ENCODE data around the gene AUTS2. TPM values are rescaled to one million over a fixed set of nuclear protein-coding genes. Genes with fewer than 3 reads are reported as not detected.

AUTS2 gene
- polyA plus RNA-seq, 1 donor (not counting 4 experiments of a cell fraction or from before 2014, with no cell fraction given) = 4.7 TPM

GRCh38 chr7:69619635-69620034 is 21.4 kb downstream of the AUTS2 start:
- no peak for TF ChIP-seq CTCF (optimal IDR thresholded peaks at IDR 0.05 in 1 of 3, IDR thresholded peaks at IDR 0.05 in 1 of 3, conservative IDR thresholded peaks at IDR 0.05 in 1 of 3; ENCODE audit: extremely low read depth in 1 of 3, insufficient read depth in 2 of 3, low read length in 3 of 3)
- no peak for TF ChIP-seq EZH2 (IDR thresholded peaks at IDR 0.05; ENCODE audit: low read length)
- Histone ChIP-seq H3K27ac (ENCODE audit: control insufficient read depth, insufficient read depth, low read length) (no peak overlapping the region), H3K4me3 (ENCODE audit: control insufficient read depth in 2 of 3, extremely low read depth in 1 of 3, insufficient read depth in 2 of 3, low read depth in 1 of 3, low read length in 3 of 3) (no peak overlapping the region), H3K9ac (ENCODE audit: control insufficient read depth, extremely low read depth, insufficient read depth, low read length) (no peak overlapping the region), H3K4me2 (ENCODE audit: control insufficient read depth, extremely low read depth, insufficient read depth, low read depth, low read length) (no peak overlapping the region), H3K9me3 (ENCODE audit: control insufficient read depth, low read depth, low read length) (no peaks in the 10 kb centered on the region), H2AFZ (ENCODE audit: control insufficient read depth, low read length) (no peak overlapping the region), H4K20me1 (ENCODE audit: control insufficient read depth, extremely low read depth, insufficient read depth, low read length) (no peaks in the 10 kb centered on the region), H3K4me1 (ENCODE audit: control insufficient read depth, extremely low read depth, insufficient read depth, low read length) (no peaks in the 10 kb centered on the region), H3K79me2 (ENCODE audit: control insufficient read depth, insufficient read depth, low read length) (no peaks in the 10 kb centered on the region), H3K27me3 (ENCODE audit: control insufficient read depth, extremely low read depth, insufficient read depth, low read length) (no peaks in the 10 kb centered on the region), H3K36me3 (ENCODE audit: control insufficient read depth in 2 of 2, extremely low read depth in 1 of 2, insufficient read depth in 2 of 2, low read length in 2 of 2) (no peaks in the 10 kb centered on the region), H3K9me1 (ENCODE audit: control insufficient read depth, extremely low read depth, insufficient read depth, low read length) (no peaks in the 10 kb centered on the region)
- no peak for FAIRE-seq
- DNase-seq (ENCODE audit: low read depth, low spot score) = no peak
- dilution Hi-C loops (cut with MboI; ENCODE audit: extremely low pct_ligation_motif_present, low sequenced_read_pairs) = no loop called here

GRCh38 chr7:69620063-69620462 is 21.8 kb downstream of the AUTS2 start:
- no peak for FAIRE-seq
- H3K79me2 ChIP-seq (ENCODE audit: control insufficient read depth, insufficient read depth, low read length) = no peaks in the 10 kb centered on the region

More at GRCh38 chr7:69620063-69620462, 21.8 kb downstream of the AUTS2 start:
- no peaks in the 10 kb centered on the region for H3K9me1 ChIP-seq (ENCODE audit: control insufficient read depth, extremely low read depth, insufficient read depth, low read length)
- no peaks in the 10 kb centered on the region for H4K20me1 ChIP-seq (ENCODE audit: control insufficient read depth, extremely low read depth, insufficient read depth, low read length)
- H3K4me2 ChIP-seq (ENCODE audit: control insufficient read depth, extremely low read depth, insufficient read depth, low read depth, low read length) = no peak overlapping the region
- H3K9me3 ChIP-seq (ENCODE audit: control insufficient read depth, low read depth, low read length) = no peaks in the 10 kb centered on the region
- dilution Hi-C loops (cut with MboI; ENCODE audit: extremely low pct_ligation_motif_present, low sequenced_read_pairs) = no loop called here
- H3K4me1 ChIP-seq (ENCODE audit: control insufficient read depth, extremely low read depth, insufficient read depth, low read length) = no peaks in the 10 kb centered on the region
- no peak overlapping the region for H2AFZ ChIP-seq (ENCODE audit: control insufficient read depth, low read length)
- no peak overlapping the region for H3K4me3 ChIP-seq (ENCODE audit: control insufficient read depth in 2 of 3, extremely low read depth in 1 of 3, insufficient read depth in 2 of 3, low read depth in 1 of 3, low read length in 3 of 3)
- H3K27ac ChIP-seq (ENCODE audit: control insufficient read depth, insufficient read depth, low read length) = no peak overlapping the region
- no peak overlapping the region for H3K9ac ChIP-seq (ENCODE audit: control insufficient read depth, extremely low read depth, insufficient read depth, low read length)
- no peaks in the 10 kb centered on the region for H3K36me3 ChIP-seq (ENCODE audit: control insufficient read depth in 2 of 2, extremely low read depth in 1 of 2, insufficient read depth in 2 of 2, low read length in 2 of 2)
- H3K27me3 ChIP-seq (ENCODE audit: control insufficient read depth, extremely low read depth, insufficient read depth, low read length) = no peaks in the 10 kb centered on the region
- TF ChIP-seq CTCF (optimal IDR thresholded peaks at IDR 0.05 in 1 of 3, IDR thresholded peaks at IDR 0.05 in 1 of 3, conservative IDR thresholded peaks at IDR 0.05 in 1 of 3; ENCODE audit: extremely low read depth in 1 of 3, insufficient read depth in 2 of 3, low read length in 3 of 3) (no peak), EZH2 (IDR thresholded peaks at IDR 0.05; ENCODE audit: low read length) (no peak)
- DNase-seq (ENCODE audit: low read depth, low spot score) = no peak
